ENCODE results near the gene EGR1.

Gene EGR1

DNA sequence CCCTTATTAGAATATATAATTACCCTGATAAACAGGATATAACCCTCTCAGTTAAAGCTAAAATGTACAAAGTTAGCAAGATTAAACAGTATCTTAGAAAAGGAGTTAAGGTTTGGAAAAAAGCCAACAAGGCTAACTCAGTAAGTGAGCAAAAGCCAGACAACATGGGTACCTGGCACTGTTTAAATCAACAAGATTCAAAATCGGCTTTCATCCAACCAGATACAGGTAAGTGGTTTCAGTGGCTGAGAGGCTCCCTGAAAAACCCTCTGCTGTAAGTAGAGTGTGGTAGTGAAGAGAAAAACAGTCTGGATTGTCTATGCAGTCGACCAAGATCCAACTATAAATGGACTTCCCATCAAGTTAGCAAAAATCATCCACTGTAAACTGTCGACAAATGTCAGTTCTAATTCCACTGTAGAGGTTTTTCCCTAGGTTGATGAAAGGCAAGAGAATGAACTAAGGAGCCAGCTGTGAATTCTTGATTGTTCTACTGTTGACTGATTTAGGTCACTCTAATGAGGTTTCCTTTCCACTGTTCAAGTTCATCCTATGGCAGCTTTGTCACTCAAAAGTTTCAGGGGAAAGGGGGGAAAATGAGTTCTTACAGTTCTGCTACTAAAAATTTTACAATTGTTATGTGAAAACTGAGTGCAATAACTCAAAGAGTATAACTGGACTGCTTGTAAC lies 50.4 kb downstream of the EGR1 start:
- DNase-seq = no peak

DNA sequence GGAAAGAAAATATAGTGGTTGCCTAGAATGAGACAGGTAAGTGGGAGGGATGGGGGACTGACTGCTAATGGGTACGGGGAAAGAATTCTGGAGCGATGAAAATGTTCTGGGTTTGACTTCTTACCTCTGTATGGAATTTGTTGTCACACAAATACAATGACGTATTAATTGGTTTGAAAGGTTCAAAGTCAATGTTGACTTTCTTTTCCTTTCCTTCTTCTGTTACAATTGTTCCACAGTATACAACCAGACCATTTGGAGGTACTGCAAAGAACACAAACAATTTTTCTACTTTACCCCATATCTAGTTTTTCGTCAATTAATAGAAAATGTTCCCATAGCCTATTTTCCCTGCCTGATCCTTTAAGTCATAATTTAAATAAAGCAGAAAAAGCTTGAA lies 52.2 kb downstream of the EGR1 start:
- DNase-seq = no peak

Measured in cerebellar nuclear complex (tissue), 1 donor.